MG63 (cell line): ENCODE data around the gene FAM53B. TPM values are rescaled to one million over a fixed set of nuclear protein-coding genes. Genes with fewer than 3 reads are reported as not detected.
"Not testable (repeated sequence)": the region's sequence is repeated elsewhere in the genome, so short reads cannot be mapped to it uniquely, and the experiment has no call there.

Source experiments
- DNase-seq: peaks from one replicate; pipeline ENCODE4 v3.0.0-alpha.2; 2020
- H3K27me3 ChIP-seq: fragments of 250-450 bp; sonication (Bioruptor Pico); 2 replicates; pipeline ENCODE4 v1.5.1; 2020; ENCODE audit warnings: mild to moderate bottlenecking, moderate library complexity
- H3K36me3 ChIP-seq: fragments of 250-450 bp; sonication (Bioruptor Pico); 2 replicates; pipeline ENCODE4 v1.5.1; 2020; ENCODE audit warnings: mild to moderate bottlenecking, moderate library complexity
- H3K4me3 ChIP-seq: fragments of 250-450 bp; sonication (Bioruptor Pico); 2 replicates; pipeline ENCODE4 v1.5.1; 2020; ENCODE audit warnings: mild to moderate bottlenecking, moderate library complexity
- H3K9me3 ChIP-seq: fragments of 250-450 bp; sonication (Bioruptor Pico); 2 replicates; pipeline ENCODE4 v1.5.1; 2020; ENCODE audit warnings: mild to moderate bottlenecking, moderate library complexity
- total RNA-seq: library from RNA; depleted of rRNA; stranded (reverse); fragments of >200 nt; shearing (Covaris generic); gene quantifications from 2 replicates; pipeline ENCODE4 v1.2.3, GENCODE V29; 2014; ENCODE audit warnings: low replicate concordance

Gene FAM53B
- total RNA-seq, 1 experiment from 2014 or later = 14.4 TPM

DNA sequence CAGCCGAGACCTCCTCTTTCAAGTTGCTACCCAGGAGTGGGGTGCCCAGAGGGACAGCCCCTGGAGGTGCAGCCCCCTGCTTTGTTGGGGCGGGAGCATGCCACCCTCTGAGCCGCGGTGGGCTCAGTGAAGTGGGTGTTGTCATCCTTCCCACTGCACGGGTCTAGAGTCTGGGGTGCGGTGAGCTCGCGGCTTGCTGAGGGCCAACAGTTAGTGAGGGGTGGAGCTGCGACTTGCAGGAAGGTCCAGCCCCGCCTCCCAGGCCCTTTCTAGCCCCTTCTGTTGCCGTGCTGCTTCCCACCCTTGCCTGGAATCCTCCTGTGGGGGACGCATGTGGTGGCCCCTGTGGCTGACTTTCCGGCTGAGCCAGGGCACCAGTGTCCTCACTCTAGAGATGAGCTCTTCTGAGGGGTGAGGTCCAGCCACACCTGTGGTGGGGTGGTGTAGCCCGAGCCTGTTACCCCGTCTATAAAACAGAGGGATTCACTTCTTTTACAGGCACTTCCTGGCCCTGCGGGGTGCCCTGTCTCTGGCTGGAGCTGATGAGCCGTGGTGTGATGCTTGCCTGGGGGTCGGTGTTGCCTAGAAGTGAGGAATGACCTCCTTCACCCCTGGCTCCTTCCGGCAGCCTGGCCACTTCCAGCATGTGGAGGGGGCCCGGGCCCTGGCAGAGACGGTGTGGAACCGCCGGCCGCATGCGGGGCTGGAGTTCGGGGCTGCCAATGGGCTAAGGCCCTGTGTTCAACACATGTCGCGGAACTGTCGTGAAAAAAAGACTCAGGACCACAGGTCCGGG lies 127.9 kb downstream of the FAM53B start:
- Histone ChIP-seq H3K9me3 (no peaks in the 10 kb centered on the region), H3K4me3 (no peak overlapping the region), H3K27me3 (no peaks in the 10 kb centered on the region), H3K36me3 (no peaks in the 10 kb centered on the region; the same call in 1 of the 2 replicates)
- DNase-seq = no peak

DNA sequence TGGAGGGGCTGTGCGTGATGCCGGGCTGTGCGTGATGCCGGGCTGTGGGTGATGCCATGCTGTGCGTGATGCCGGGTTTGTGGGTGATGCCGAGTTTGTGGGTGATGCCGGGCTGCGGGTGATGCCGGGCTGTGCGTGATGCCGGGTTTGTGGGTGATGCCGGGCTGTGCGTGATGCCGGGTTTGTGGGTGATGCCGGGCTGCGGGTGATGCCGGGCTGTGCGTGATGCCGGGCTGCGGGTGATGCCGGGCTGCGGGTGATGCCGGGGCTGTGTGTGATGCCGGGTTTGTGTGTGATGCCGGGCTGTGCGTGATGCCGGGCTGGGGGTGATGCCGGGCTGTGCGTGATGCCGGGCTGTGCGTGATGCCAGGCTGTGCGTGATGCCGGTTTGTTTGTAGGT lies 128.9 kb downstream of the FAM53B start:
- no peak for DNase-seq
- Histone ChIP-seq H3K27me3 (no peaks in the 10 kb centered on the region), H3K4me3 (no peak overlapping the region), H3K36me3 (no peaks in the 10 kb centered on the region; the same call in 1 of the 2 replicates), H3K9me3 (no peaks in the 10 kb centered on the region)

DNA sequence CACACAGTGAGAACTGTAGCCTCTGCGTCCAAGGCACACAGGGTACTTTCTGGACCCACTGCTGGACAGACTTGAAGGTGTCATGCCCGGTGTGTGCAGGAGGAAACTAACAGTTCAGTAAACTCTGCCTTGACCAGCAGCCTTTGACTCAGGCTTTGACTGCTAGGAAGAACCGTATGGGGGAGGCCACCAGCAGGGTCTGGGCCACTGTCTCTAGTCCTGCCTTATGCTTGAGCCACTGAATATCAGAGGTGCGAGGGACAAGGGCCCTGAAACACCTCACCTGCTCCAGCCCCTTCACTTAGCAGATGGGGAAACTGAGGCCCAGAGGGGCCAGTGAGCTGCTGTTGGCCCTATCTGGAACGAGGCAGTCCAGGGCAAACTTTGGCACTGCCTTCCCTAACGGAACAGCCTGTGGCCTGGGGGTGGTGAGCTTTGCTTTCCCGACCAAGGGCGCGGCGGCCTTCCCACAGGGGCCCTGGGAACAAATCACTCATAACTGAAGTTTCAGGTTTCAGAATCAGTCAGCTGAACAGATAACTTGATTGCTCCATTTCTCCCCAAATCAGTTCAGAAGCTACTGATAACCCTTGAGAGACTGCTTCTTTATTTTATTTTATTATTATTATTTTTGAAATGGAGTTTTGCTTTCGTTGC lies 130.0 kb downstream of the FAM53B start:
- no peaks in the 10 kb centered on the region for H3K9me3 ChIP-seq
- H3K4me3 ChIP-seq = no peak overlapping the region
- DNase-seq = no peak
- no peaks in the 10 kb centered on the region for H3K27me3 ChIP-seq
- H3K36me3 ChIP-seq = no peaks in the 10 kb centered on the region; the same call in 1 of the 2 replicates

DNA sequence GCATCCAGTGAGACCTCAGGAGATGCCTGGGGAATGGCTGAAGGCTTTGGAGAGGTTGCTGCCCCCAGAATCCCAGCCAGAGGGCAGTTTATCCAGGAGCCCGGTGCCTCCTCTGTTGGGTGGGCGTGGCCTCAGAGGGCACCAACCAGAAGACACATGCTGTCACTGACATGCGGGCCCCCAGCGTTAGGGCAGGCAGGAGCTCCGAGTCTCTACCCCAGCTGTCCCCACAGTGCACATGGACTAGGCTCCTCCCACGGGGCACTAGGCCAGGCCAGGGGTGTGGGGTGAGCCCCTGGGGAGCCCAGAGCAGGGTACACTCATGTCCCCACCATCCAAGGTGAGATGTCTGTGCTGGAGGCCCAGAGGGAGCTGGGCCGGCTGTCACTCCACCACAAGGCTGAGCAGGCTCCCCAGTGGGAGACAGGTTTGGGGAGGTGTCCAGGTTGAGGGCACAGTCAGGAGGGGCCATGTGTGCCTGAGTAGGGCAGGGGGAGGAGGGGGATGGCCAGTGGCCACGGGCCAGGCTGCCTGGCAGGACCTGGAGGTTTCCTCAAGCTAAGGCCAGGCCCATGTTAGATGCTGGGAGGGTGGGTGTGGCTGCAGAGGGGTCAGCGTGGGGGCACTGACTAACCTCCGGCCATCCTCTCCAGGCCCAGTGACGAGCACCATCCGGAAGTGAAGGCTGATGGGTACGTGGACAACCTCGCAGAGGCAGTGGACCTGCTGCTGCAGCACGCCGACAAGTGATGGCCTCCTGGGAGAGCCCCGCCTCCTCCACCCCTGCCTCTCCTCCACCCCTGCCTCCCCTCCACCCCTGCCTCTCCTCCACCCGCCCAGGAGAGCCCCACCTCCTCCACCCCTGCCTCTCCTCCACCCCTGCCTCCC lies 131.3 kb downstream of the FAM53B start:
- H3K9me3 ChIP-seq = no peaks in the 10 kb centered on the region
- no peak overlapping the region for H3K4me3 ChIP-seq
- DNase-seq = peak; percentile 13
- no peaks in the 10 kb centered on the region; the same call in 1 of the 2 replicates for H3K36me3 ChIP-seq
- no peaks in the 10 kb centered on the region for H3K27me3 ChIP-seq

DNA sequence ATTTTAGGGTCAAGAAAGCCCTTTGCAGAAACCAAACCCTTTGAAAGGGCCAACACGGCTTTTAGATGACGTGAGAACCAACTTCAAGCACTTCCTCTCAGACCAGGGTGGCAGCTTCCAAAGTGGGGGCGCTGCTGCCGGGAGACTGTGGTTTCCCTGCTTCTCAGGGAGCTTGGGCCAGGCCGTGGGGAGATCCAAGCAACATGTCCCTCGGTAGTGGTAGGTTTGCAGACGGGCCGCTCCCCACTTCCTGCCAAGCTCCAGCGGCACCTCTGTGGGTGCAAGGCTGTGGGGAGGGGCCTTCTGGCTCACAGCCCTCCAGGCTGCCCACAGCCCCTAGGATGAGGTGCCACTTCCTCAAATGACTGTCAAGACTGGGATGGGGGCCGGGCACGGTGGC lies 132.4 kb downstream of the FAM53B start:
- H3K36me3 ChIP-seq = no peaks in the 10 kb centered on the region
- H3K9me3 ChIP-seq = no peaks in the 10 kb centered on the region
- H3K27me3 ChIP-seq = no peaks in the 10 kb centered on the region
- H3K4me3 ChIP-seq = no peak overlapping the region
- DNase-seq = no peak

DNA sequence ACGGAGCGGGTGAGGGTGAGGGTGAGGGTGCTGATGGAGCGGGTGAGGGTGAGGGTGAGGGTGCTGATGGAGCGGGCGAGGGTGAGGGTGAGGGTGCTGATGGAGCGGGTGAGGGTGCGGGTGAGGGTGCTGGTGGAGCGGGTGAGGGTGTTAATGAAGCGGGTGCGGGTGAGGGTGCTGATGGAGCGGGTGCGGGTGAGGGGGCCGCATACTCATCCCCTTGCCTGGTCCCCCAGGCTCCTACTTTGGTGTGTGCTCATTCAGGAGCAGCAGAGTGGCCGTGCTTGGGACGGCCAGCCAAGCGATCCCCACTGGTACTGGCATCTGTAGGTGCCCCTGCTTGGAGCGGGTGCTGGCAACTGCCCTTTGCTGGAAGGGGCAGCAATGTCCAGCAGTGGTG lies 133.3 kb downstream of the FAM53B start:
- not testable (repeated sequence) for H3K36me3 ChIP-seq, H3K9me3 ChIP-seq, DNase-seq, H3K27me3 ChIP-seq, H3K4me3 ChIP-seq

DNA sequence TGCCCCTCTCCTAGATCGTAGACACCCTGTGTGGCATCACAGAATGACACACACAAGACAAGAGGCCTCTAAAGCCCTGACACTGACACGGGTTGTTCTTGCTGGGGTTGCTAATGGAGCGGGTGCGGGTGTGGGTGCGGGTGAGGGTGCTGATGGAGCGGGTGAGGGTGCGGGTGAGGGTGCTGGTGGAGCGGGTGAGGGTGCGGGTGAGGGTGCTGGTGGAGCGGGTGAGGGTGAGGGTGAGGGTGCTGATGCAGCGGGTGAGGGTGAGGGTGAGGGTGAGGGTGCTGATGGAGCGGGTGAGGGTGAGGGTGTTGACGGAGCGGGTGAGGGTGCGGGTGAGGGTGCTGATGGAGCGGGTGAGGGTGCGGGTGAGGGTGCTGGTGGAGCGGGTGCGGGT lies 134.0 kb downstream of the FAM53B start:
- H3K36me3 ChIP-seq, H3K9me3 ChIP-seq, H3K27me3 ChIP-seq, H3K4me3 ChIP-seq, DNase-seq: not testable (repeated sequence)

DNA sequence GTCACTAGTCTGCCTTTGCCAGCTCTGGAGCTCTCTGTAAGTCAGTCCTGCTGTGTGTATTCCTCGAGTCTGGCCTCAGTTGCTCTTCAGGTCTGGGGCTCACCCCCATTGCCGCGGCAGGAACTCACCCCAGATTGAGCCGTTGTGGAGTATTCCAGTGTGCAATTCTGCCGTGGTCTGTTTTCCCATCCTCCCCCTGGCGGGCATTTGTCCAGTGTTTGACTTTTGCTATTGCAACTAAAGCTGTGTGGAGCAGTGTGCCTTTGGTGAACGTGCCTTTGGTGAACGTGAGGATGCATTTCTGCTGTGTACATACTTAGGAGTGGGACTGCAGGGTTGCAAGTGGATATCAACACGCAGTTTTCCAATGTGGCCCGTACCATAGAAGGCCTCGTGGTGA lies 134.5 kb downstream of the FAM53B start:
- H3K9me3 ChIP-seq = no peaks in the 10 kb centered on the region
- no peak for DNase-seq
- no peaks in the 10 kb centered on the region for H3K36me3 ChIP-seq

DNA sequence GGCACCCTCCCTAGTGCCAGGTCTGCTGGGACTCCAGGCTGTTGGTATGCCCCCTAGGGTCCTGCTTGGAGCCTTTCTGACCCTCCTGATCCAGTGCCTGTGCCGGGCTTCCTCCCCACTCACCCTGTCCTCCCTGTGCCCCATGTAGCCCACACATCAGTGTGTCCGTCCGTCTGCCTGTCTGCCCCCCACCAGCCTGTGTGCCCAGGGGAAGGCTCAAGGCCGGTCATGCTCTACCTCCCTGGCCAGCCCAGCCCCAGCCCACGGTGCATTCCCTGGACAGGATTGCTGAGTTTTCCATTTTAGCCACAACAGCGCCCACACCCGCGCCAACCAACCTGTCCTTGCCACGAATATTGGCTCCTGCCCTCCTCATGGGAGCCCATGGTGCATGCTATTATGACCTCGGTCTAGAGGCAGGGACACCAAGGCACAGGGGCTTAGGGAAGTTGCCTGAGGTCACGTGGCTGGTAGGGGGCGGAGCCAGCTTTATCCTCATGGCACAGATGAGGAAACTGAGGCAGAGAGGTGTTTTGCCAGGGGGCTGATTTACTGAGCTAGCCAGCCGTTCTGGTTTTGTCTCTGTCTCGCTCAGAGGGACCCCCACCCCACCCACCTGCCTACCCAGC lies 136.0 kb downstream of the FAM53B start:
- no peak for DNase-seq
- H3K9me3 ChIP-seq = no peaks in the 10 kb centered on the region
- no peaks in the 10 kb centered on the region for H3K36me3 ChIP-seq
- H3K4me3 ChIP-seq = no peak overlapping the region
- no peaks in the 10 kb centered on the region for H3K27me3 ChIP-seq

More for the DNA sequence above, 134.5 kb downstream of the FAM53B start:
- Histone ChIP-seq H3K27me3 (no peaks in the 10 kb centered on the region), H3K4me3 (no peak overlapping the region)

DNA sequence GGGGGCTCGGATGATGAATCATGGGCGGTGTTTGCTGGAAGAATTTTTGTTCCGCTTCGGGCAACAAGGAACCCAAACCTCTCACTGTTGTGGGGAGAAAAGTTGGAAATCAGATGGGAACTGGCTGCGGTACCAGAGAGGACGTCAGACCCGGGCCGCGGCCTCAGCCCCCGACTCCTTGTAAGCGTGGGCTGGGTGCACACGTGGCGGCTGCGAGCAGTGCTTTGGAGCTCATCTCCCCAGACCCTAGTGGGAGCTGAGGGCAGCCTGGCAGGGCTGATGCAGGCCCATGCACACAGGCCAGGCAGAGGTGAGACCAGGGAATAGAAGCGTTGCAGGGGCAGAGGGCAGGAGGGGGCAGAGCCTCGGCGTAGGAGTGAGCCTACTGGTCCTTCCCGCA lies 136.5 kb downstream of the FAM53B start:
- no peaks in the 10 kb centered on the region for H3K9me3 ChIP-seq
- no peak for DNase-seq
- no peaks in the 10 kb centered on the region for H3K36me3 ChIP-seq
- H3K27me3 ChIP-seq = no peaks in the 10 kb centered on the region
- no peak overlapping the region for H3K4me3 ChIP-seq

DNA sequence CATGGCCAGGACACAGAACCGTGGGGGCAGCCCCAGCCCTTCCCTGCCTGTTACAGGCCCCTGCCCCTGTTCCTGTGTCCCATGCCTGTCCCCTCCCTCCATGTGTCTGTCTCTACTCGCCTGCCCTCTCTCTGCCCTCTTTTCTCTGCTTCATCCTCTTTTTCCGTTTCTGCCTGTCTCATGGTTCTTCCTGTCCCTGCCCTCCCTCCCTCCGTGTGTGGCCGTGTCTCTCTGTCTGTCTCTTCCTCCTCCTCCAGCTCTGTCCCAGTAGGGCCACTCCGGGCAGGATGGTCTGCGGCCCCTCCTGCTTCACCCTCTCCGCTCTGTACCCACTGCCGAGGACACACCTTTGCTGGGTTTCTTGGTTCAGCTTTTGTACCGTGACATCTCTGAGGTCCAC lies 137.4 kb downstream of the FAM53B start:
- Histone ChIP-seq H3K4me3 (no peak overlapping the region), H3K27me3 (no peaks in the 10 kb centered on the region), H3K36me3 (no peaks in the 10 kb centered on the region), H3K9me3 (no peaks in the 10 kb centered on the region)
- DNase-seq = no peak

DNA sequence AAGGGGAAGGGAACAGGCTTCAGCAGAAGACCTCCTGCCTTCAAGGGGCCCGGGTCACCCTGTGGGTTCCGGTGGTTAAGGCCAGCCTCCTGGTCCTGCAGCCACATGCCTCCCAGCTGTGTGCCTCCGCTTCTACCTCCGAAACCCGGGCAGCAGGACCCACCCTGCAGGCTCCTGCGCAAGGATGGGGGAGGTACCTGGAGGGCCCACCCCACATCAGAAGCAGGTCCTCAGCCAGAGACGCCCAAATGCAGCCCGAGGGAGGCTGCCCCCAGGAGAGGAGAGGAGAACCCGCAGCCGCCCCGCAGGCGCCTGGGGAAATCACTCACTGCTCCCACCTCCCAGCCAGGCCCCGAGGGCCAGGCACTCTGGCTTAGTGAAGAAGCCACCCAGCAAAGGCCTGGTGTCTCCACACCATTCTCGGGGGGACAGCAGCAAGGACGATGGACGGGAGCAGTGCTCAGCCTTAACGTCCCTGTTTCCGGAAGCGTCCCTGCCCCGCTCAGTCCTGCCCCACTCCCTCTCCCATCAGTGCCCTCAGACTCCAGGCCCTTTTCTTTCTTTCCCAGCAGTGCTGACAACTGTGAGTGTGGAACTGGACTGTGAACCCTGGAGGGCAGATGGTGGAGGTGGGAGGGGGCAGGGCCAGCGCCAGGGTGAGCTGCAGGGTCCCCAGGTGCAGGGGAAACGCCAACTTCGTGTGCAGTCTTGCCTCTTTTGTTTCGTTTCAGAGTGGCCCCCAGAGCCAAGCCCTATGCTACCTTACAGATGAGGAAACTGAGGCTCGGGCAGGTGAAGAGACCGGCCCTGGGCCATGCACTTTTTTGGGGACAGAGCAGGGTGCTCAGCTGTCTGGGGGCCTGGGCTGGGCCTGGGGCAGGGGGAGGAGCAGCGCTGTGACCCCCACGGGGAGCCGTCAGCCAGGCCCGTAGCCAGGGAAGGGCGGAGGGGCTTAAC lies 138.0 kb downstream of the FAM53B start:
- no peak overlapping the region for H3K4me3 ChIP-seq
- no peak for DNase-seq
- no peaks in the 10 kb centered on the region for H3K27me3 ChIP-seq
- no peaks in the 10 kb centered on the region for H3K36me3 ChIP-seq
- no peaks in the 10 kb centered on the region for H3K9me3 ChIP-seq

DNA sequence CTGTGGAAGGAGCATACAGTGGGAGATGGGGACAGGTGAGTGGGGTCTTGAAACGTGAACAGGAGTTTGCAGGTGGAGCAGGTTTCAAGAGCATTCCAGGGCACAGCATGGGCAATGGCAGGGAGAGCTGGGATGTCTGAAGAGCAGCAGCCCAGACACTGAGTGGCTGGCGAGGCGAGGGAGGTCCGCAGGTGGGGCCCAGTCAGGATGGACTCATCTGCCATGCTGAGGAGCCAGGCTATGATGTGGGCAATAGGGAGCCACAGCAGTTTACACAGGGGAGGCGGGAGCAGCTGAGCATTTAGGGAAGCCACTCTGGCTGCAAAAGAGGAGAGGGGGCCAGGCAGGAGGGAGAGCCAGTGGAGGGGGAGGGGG lies 138.7 kb downstream of the FAM53B start:
- no peak overlapping the region for H3K4me3 ChIP-seq
- no peaks in the 10 kb centered on the region for H3K27me3 ChIP-seq
- no peaks in the 10 kb centered on the region for H3K36me3 ChIP-seq
- H3K9me3 ChIP-seq = no peaks in the 10 kb centered on the region
- DNase-seq = no peak

DNA sequence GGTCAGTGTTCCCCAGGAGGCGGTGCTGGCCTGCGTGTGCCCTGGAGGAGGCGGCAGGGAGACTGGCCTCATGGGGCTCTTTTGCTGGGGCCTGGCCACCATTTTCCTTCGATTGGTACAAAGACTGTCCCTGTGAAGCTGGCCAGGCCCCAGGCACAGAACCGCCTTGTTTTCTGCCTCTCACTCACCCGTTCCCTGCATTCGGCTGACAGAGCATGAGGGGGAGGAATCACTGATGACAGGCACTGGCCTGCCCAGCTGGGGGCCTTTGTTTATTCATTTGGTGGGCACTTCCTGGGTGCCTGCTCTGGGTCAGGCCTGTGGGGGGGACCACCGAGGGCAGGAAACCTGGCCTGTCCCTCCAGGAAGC lies 139.2 kb downstream of the FAM53B start:
- DNase-seq = no peak
- no peaks in the 10 kb centered on the region for H3K36me3 ChIP-seq
- H3K4me3 ChIP-seq = no peak overlapping the region
- H3K27me3 ChIP-seq = no peaks in the 10 kb centered on the region
- H3K9me3 ChIP-seq = no peaks in the 10 kb centered on the region

DNA sequence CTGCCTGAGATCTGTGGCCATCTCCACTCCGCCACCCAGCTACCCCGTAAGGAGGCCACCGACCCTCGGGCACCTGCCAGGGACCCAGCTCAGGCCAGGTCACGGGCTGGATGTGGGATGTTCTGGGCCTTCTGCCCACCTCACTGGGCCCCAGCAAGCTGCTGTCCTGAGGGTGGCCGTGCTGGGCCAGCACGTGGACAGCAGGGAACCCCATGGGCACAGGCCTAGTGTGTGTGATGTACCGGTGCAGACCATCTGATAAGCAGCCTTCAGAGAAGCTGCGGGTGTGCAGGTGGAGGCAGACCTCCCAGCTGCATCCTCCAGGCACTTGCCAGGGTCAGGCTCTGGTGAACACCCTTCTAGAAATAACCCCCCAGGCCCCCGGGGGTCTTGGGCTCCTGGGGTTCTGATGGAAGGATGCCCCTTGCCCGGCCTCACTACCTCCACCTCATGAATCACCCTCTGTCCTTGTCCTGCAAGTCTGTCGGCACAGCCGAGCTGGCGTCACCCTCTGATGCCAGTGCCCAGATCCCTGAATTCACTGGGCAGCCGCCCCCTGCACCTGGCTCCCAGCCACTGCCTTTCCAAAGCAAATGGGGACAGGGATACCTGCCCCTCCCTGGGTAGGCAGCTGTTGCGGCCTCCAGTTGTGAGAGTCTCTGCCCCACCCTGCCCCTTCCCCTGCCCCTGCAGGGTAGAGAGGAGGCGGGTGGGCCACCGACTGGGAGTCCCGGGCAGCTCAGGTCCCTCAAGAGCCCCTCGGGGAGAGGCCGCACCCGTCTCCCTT lies 139.8 kb downstream of the FAM53B start:
- Histone ChIP-seq H3K27me3 (no peaks in the 10 kb centered on the region), H3K9me3 (no peaks in the 10 kb centered on the region), H3K4me3 (no peak overlapping the region), H3K36me3 (no peaks in the 10 kb centered on the region)
- DNase-seq = no peak
